ENCODE measurements around the gene SEC22A. TPM values are rescaled to one million over a fixed set of nuclear protein-coding genes. Genes with fewer than 3 reads are reported as not detected.

SEC22A gene
- total RNA-seq, 3 donors from 2014 or later: 11.7 to 13.7 (median 11.8) TPM

DNA sequence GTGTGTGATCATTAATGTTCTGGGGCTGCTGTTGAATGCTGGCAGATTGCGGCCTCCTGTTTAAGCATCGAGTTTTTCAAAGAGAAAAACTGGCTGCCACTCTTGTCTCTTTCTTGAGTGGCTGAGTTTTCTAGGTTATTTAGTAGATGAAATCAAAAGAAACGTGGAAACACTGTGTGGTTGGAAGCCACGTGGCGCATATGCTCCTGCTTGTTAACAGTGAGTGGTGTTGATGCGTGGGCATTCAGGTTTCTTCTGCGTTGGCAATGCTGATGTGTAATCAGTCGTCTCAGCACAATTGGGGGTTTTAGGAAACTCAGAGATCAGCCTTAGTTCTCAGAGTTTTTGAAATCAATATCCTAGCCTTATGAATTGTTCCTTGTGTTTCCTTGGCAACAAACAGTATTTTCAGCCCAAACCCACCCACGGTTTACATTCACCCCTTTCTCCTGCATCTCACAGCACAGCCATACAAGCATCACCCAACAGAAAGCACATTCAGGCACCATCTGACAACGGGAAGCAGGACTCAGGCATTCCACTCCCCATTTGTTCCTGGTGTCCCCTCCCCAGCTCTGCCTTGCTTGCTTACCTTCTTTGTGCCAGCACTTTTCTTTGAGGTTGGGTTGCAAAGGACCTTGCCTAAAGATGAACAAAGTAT lies 74.7 kb downstream of the SEC22A start:
- no peaks in the 10 kb centered on the region for H3K4me1 ChIP-seq (ENCODE audit: low read depth)
- ATAC-seq (no peak), DNase-seq (no peak)
- H3K9me3 ChIP-seq: no peaks in the 10 kb centered on the region
- H3K4me3 ChIP-seq: no peak overlapping the region
- intact Hi-C loops (cut with DNase I, micrococcal nuclease): no loop called here
- TF ChIP-seq, protein P1, sequence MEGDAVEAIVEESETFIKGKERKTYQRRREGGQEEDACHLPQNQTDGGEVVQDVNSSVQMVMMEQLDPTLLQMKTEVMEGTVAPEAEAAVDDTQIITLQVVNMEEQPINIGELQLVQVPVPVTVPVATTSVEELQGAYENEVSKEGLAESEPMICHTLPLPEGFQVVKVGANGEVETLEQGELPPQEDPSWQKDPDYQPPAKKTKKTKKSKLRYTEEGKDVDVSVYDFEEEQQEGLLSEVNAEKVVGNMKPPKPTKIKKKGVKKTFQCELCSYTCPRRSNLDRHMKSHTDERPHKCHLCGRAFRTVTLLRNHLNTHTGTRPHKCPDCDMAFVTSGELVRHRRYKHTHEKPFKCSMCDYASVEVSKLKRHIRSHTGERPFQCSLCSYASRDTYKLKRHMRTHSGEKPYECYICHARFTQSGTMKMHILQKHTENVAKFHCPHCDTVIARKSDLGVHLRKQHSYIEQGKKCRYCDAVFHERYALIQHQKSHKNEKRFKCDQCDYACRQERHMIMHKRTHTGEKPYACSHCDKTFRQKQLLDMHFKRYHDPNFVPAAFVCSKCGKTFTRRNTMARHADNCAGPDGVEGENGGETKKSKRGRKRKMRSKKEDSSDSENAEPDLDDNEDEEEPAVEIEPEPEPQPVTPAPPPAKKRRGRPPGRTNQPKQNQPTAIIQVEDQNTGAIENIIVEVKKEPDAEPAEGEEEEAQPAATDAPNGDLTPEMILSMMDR (IDR thresholded peaks at IDR 0.05): no peak
- no peaks in the 10 kb centered on the region for H3K36me3 ChIP-seq (ENCODE audit: low read depth)

GRCh38 chr3:123277106-123277505 lies 75.4 kb downstream of the SEC22A start:
- intact Hi-C loops (cut with DNase I, micrococcal nuclease): no loop called here
- TF ChIP-seq, protein P1 (IDR thresholded peaks at IDR 0.05): no peak
- no peaks in the 10 kb centered on the region for H3K36me3 ChIP-seq (ENCODE audit: low read depth)
- H3K9me3 ChIP-seq: no peaks in the 10 kb centered on the region
- H3K4me1 ChIP-seq (ENCODE audit: low read depth): no peaks in the 10 kb centered on the region
- H3K4me3 ChIP-seq: no peak overlapping the region
- ATAC-seq (no peak), DNase-seq (no peak)

- no peaks in the 10 kb centered on the region for H3K9me3 ChIP-seq
- no peaks in the 10 kb centered on the region for H3K4me1 ChIP-seq (ENCODE audit: low read depth)
- TF ChIP-seq, protein P1 (IDR thresholded peaks at IDR 0.05): no peak
- ATAC-seq (no peak), DNase-seq (no peak)
- H3K4me3 ChIP-seq: no peak overlapping the region
- H3K36me3 ChIP-seq (ENCODE audit: low read depth): no peaks in the 10 kb centered on the region
- intact Hi-C loops (cut with DNase I, micrococcal nuclease): no loop called here
Measured at GRCh38 chr3:123278446-123278845, 76.7 kb downstream of the SEC22A start.

- no peak overlapping the region for H3K4me3 ChIP-seq
- TF ChIP-seq, protein P1 (IDR thresholded peaks at IDR 0.05): no peak
- intact Hi-C loops (cut with DNase I, micrococcal nuclease): no loop called here
- no peak for DNase-seq
- H3K9me3 ChIP-seq: no peaks in the 10 kb centered on the region
- H3K4me1 ChIP-seq (ENCODE audit: low read depth): no peaks in the 10 kb centered on the region
- ATAC-seq: no peak
- no peaks in the 10 kb centered on the region for H3K36me3 ChIP-seq (ENCODE audit: low read depth)
Measured at GRCh38 chr3:123279121-123279520, 77.4 kb downstream of the SEC22A start.

GRCh38 chr3:123281406-123281805 lies 79.7 kb downstream of the SEC22A start:
- Histone ChIP-seq H3K36me3 (ENCODE audit: low read depth) (no peaks in the 10 kb centered on the region), H3K9me3 (no peaks in the 10 kb centered on the region), H3K4me1 (ENCODE audit: low read depth) (no peaks in the 10 kb centered on the region), H3K4me3 (no peak overlapping the region)
- DNase-seq (no peak), ATAC-seq (no peak)
- intact Hi-C loops (cut with DNase I, micrococcal nuclease): no loop called here
- TF ChIP-seq, protein P1 (IDR thresholded peaks at IDR 0.05): no peak

DNA sequence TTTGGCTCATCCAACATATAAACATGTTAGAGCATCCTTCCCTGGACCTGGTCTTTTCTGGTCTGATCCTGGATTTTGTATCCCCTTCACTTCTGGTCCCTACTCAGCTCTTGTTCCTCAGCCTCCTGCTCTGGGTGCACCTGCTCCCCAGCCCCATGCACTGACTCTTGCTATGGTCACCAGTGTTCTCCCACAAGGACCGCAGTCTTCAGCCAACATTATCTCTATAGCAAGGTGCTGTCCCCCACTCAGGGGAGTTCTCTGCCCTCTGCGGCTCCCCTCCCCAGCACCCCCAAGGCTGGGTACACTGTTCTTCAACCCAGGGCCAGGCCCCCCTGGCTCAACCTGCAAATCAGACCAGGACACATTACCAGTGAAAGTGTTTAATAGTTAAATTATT lies 80.2 kb downstream of the SEC22A start:
- no peak for DNase-seq
- intact Hi-C loops (cut with DNase I, micrococcal nuclease): no loop called here
- ATAC-seq: no peak
- H3K4me3 ChIP-seq: no peak overlapping the region
- H3K36me3 ChIP-seq (ENCODE audit: low read depth): no peaks in the 10 kb centered on the region
- TF ChIP-seq, protein P1 (IDR thresholded peaks at IDR 0.05): no peak
- H3K4me1 ChIP-seq (ENCODE audit: low read depth): no peaks in the 10 kb centered on the region
- H3K9me3 ChIP-seq: no peaks in the 10 kb centered on the region

Measured in mucosa of descending colon (tissue), 3 donors.